IPS DF 4.7 (cell line): Measurements from ENCODE around the gene SMG9.

Experiments used
- DNase-seq: peaks from one replicate; pipeline ENCODE4 v3.0.0-alpha.2; 2013; ENCODE audit warnings: low spot score; ENCODE audit errors: extremely low read depth

SMG9 gene

DNA sequence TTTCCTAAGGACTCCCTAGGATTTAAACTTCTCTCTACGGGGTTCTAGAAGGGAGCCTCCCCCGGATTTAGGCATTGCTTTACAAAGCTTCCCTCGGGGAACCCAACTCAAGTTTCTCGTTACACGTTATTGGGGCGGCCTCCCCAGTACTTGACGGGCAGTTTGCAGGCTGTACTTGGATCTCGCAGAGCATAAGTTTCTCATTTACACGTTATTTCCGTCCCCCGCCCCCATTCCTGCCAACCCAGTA is 584 bp downstream of the SMG9 start:
- no peak for DNase-seq

DNA sequence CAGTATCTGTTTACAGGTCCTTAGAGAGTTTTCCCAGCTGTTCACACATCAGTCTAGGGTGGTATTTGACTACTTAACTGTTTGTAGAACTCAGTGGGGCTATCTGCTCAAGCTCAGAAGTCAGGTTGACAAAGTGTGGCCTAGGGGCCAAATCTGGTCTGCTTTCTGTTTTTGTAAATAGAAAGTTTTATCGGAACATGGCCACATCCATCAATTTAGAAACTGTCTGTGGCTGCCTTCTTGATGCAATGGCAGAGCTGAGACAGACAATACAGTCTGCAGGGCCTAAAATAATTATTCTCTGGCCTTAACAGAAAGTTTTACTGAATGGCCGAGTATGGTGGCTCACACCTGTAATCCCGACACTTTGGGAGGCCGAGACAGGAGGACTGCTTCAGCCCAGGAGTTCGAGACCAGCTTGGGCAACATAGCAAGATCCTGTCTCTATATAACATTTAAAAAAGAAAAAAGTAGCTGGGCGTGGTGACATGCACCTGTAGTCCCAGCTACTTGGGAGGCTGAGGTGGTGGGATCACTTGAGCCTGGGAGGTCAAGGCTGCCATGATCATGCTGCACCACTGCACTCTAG is 2.4 kb downstream of the SMG9 start:
- no peak for DNase-seq

DNA sequence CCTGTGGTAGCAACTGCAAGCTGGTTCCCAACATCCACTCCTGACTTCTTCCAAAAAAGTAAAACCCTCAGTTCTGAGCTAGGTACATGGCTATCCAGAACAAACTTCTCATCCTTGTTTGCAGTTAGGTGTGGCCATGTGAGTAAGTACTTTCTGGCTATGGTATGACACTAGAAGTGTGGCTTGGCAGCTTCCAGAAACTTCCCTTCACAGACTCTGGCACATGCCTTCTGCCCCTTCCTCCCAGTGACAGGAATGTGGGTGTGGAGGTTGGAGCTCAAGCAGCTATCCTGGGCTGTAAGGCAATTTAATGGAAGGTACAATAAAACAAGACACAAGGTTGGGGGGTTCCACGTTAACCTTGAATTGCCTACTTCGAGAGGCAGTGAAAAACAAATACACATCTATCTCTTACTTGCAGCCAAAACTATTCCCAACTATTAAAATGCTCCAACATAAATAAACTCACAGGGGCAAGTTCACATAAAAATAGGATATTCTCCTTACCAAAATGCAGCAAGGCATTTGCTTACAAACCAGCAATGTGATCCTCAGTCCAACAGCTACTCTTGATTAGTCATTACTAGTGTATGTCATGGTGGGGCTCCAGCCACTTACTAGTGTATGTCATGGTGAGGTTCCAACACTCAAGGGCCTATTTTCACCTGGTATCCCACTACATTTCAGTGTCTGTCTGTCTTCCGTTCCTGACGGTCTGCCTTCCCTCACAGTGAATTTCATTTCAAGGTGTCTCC is 3.1 kb downstream of the SMG9 start:
- DNase-seq, result no peak

DNA sequence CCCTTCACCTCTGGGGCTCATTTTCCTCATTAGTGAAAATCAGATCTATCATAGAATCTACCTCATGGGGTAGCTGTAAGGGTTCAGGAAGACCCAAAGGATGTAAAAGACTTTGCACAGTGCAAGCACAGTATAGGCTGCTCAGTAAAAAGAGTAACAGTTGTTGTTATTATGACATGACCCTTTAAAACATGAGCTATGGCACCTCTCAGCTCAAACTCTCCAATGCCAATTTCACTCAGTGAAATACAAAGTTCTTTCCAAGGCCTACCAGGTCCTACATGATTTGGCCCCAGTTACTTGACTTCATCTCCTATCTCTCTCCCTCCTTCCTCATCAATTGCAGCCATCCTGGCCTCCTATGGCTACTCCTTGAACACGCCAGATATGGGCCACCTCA is 4.9 kb downstream of the SMG9 start:
- no peak for DNase-seq

DNA sequence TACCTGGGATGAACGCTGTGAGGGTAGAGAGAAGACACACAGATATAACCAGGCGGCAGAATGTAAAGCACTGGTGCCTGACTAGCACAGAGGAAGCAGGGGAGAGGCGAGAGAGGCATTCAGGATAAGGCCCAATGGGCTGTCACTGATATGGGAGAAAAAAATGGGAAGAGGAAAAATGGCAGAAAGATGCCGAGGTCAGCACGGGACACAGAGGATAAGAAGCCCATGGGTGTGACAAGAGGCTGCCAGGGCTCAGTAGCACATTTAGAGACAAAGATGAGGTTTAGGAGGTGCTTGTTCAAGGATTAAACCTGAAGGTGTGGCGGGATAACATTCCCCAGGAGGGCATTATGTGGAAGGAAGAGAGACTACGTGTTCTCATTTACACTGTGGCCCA is 5.6 kb downstream of the SMG9 start:
- no peak for DNase-seq

DNA sequence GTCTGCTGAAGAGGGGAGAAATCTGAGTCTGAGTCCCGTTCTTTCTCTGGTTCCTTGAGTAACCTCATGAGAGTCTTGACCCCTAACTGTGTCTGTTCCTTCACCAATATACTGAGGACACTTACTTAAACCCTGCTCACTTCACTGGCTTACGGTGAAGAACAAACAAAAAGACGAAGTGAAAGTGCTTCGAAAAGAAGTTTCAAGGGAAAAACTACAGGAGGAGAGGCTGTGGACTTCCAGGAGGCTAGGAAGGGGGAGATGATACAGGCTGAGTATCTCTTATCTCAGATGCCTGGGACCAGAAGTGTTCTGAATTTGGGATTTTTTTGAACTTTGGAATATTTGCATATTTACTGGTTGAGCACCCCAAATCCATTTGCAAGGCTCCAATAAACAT is 6.1 kb downstream of the SMG9 start:
- DNase-seq, result no peak

DNA sequence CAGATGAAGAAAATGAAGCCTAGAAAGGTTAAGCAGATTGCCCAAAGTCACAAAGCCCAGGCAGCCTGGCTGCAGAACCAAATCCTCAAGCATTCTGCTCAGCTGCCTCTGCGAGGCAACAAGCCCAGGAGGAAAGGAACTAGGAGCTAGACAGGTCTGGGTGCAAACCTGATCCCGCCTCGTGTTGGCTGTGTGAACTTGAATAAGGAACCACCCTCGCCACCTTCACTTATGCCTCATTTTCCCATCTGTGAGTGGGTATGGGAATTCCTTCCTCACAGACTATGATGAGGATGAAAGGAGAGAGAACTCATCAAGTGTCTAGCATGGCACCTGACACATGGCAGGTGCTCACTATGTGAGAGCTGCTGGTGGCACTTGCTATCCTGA is 6.6 kb downstream of the SMG9 start:
- DNase-seq, result no peak

DNA sequence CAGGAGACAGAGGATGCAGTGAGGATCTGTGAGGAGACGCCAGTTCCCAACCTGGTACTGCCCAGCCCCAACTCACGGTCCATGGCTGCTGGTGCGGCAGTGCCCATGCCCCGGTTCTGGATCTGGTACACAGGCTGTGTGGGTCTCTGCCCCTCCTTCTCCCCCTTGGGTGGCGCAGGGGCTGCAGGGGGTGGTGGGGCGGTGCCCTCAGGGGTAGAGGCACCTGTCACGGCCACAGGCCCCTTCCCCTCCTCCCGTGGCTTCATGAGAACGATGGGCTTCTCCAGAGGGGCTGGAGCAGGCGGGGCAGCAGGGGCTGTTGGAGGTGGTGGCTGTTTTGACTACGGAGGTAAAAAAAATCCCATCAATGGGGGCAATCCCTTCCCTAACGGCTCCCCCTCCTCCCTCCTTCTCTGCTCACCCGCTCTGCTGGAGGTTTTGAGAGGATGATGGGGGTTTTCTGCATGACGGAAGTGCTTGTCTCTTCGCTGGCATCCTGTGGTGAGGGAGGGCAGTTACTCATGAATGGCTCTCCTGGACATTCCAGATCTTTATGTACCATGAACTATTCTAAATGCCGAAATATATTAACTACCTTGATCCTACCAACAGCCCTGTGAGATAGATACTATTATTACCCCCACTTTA is 7.1 kb downstream of the SMG9 start:
- no peak for DNase-seq

DNA sequence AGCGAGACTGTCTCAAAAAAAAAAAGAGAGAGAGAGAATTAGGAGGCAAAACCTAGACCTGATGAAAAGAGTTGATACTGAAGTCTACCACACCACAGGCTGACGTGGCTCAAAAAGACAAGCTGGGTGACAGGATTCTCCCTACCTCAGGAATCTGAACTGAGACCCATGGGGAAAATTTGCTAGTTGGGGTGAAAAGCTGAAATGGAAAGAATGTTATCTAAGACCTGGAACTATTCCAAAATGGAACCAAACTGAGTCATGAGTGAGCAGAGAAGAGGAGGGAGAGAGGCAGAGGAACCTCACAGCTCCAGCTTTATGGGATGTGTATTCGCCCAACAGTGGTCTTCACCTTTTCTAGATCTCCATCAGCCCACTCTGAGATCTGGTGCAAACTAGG is 11.7 kb downstream of the SMG9 start:
- DNase-seq, result no peak

DNA sequence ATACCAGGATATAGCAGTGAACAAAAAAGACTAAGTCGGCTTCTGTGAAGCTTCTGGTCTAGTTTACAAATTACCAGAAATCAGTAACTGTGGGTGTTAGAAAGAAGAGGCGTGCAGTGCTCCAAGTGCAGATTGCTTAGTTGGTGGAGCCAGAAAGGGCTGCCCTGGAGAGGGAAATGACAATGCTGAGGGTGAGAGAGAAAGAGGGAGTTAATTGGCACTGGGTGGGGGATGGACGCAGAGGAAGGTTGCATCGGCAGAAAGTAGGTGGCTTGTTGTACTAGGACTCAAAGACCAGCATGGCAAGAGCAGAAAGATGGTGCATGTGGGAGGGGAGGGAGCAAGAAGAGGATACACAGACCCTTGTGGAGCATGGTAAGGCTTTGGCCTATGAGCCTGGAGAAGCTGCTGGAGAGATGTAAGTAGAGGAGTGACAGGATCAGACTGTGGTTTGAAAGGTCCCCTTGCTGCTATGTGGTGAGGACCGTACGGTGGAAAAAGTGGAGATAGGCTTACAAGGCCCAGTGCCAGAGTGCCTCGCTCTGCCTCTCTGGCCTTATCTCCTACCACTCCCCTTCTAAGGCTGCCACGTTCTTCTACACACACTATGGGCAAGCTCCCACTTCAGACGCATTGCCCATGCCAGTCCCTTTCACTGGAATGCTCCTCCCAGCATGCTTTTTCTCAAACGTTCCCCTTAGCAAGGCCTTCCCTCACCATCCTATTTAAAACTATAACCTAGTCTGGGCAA is 13.5 kb downstream of the SMG9 start:
- DNase-seq, result no peak

DNA sequence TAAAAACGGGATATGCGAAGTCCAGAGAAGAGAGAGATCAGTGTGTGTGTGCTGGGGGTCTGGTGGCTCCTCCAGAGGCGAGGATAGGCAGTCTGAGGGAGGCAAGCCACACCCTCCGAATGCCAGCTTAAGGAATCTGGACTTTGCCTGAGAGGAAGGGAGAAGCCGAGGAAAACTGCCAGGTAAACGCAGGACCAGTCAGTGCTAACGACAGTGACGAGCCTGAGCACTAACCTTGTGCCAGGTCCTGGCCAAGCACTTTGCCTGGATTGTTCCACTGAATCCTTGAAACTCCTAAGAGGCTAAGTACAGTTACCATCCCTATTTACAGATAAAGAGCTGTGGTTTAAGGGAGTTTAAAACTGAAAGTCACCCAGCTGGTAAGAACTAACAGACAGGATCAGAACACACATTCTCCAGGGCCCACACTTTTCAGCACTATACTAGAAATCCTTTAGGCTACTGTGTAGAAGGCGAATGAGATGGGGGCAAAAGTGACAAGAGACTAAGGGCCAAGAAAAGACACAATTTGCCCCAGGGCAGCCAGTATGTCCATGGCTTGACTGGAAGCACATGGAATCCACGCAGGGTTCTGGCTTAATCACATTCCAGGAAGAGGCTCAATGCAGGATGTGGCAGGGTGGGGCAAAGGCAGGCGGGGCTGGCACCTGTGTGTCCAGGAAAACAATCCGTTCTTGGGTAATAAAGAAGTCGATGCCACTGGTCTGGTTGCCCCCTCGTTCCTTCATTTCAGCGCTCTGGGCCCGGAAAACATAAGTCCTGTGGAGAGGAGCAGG is 15.1 kb downstream of the SMG9 start:
- DNase-seq, result no peak

DNA sequence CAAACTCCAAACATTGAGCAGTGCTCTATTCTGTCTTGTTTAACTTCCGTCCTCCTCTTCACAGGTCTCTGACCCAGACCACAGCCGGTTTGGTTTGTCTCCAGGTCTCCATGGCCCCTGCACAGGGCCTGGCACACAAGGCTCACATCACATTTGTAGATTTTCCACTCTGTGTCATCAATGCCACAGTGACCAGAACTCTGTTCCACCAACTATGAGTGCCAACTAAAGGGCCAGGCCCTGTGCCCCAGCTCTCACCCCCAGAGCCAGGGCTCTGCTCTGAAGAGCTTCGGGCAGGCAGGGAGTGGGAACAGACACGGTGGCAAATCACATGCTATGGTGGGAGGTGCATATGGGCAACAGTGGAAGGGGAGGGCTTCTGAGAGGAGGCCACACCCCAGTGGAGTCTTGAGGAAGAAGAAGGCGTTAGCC is 16.0 kb downstream of the SMG9 start:
- DNase-seq, result no peak

DNA sequence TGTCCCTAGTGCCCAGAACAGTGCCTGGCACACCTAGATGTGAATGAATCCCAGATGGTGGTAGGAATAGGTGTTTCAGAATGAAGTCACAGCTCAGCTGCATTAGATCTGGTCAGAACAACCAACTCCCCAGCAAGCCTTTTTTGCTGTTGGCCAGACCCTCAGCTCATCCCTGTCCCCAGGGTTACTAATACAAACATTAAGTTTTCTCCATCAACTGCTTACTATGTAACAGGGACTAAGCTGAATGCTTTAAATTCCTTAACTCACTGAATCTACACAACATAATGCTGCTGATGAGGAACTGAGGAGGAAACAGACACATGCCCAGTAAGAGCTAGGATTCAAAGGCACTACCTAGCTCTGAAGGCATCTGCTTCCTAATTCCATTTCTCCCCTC is 18.8 kb downstream of the SMG9 start:
- no peak for DNase-seq

DNA sequence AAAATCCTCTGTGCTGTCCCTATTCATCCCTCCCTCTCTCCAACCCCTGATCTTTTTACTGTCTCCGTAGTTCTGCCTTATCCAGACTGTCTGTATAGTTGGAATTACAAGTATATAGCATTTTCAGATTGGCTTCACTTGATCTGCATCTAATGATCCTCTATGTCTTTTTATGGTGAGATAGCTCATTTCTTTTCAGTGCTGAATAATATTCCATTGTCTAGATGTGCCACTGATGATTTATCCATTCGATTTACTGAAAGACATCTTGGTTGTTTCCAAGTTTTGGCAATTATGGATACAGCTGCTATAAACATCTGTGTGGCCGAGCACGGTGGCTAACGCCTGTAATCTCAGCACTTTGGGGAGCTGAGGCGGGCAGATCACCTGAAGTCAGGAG is 19.7 kb downstream of the SMG9 start:
- DNase-seq, result no peak

DNA sequence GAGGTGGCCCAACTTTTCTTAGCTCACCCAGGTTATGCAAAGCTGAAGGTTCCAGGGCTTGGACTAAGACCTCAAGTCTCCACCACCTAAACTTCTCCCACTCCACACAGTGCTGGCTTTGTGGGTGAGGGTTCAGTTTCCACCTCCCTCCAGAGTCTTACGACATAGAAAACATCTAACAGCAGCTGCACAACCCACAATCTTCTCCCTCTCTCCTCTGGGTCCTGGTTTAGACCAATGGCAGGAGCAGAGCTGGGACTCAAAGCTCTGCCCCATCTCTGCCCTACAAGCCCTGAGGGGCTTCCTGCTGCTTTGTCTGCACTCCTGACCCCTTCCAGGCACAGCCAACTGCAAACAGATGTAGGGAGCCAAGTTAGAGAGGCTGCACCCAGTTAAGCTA is 22.9 kb downstream of the SMG9 start:
- no peak for DNase-seq

DNA sequence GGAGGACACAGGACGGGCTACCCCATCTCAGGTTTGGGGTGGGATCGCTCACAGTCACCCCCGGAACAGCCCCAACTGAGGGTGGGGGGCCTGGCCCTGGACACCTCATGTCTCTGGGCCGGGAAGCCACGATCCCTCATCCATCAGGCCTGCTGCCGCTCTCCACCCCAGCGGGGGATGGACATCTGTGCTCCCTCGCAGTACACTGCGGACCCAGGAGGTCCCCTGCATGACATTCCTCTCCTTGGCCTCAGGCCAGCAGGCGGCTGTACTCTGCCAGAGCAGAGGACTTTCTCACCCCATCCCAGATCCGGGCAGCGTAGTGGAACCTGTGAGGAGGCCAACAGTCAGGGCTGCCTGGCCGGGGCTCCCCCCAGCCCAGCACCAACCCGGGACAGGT is 23.4 kb downstream of the SMG9 start:
- DNase-seq, result no peak

DNA sequence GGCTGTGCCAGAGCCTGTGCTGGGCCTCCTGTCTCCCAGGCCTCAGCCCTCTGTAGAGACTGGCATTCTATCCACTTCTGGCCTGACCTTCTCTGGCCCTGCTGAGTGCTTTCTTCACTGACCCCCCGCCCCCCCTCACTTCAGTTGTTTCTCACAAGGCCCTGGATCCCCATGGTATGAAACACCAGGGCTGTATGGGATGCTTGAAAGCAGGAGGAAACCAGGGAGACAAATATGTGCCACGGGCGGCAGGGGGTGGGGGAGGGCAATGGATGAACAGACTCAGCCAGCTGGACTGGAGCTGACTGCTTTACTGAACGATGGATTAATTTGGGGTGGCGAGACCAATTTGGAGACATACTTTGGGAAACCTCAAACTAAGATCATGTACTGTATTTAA is 24.8 kb downstream of the SMG9 start:
- no peak for DNase-seq

DNA sequence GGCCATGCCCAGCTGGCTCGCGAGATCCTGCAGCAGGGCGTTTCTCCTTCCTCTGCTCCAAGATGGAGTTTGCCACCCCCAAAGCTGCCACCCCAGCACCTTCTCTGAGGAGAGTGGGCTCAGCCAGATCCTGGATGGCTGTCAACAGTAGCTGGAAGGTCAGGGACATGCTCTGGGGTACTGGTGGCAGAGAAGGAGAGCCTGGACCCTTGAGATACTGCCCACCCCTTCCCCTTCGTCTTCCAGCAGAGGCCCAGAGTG is 27.2 kb downstream of the SMG9 start:
- DNase-seq, result no peak

DNA sequence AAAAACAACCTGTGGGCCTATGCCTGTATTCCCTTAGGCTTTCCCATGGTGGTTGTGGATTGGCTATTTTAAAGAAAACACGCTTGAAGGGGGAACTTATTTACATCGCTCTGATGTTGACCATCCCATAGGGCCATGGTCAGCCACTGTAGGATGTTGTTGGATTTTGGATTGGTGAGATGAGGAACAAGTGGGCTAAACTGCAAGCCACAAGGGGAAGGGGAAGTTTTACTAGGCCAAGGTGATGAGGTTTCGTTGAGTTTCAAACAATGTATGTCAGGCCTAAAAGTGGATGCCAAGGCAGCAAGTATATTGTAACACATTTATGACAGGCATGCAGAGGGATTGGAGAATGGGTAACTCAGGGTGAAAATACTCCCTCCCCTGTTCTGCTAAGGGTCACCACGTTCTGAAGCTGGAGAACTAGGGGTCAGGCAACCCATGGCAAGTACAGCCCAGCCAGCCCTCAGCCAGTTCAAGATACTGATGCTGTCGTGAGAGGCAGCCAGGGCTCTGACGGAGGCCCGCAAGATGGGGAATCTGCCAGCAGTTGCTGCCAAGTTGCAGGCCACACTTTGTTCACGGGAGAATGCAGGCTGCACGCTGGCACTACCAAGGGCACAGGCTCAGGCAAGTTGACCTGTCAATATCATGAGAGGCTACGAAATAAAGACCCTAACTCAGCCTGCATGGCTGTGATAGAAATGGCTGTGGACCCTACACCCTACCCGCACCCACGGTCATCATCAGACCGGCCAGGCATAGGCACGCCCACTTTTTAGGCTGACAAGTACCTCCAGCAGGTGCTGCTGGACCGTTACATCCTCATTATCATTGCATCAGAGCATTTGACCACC is 27.8 kb downstream of the SMG9 start:
- DNase-seq, result no peak

DNA sequence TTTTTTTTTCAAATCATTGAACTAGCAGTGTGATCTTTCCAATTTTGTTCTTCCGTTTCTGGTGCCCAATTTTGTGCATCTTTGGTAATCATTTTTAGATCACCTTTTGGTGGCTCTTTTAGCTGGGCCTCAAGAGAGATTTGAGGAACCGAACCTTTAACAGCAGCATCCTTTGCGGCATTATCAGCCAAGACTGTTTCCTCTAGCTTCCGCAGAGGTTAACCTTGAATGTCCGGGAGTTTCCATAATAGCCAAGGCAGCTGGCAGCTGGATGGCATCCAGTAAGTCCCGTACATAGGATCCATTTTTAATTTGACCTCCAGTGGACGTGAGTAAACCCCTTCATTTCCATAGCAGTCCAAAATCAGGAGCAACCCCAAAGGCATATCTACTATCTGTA is 29.3 kb downstream of the SMG9 start:
- no peak for DNase-seq

DNA sequence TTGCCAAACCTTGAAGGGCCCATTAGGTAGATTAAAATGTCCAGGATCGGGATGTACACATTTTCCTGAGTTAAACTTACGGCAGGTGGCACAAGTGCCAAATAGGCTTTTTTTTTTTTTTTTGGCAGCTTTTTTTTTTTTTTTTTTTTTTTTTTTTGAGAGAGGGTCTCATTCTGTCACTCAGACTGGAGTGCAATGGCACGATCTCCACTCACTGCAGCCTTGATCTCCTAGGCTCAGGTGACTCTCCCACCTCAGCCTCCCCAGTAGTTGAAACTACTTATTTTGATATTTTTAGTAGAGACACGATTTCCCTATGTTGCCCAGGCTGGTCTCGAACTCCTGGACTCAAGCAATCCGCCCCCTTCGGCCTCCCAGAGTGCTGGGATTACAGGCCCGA is 29.9 kb downstream of the SMG9 start:
- no peak for DNase-seq
